ENCODE data around the gene MALAT1. TPM values are rescaled to one million over a fixed set of nuclear protein-coding genes. Genes with fewer than 3 reads are reported as not detected.

MALAT1 gene
- total and polyA plus RNA-seq, 2 of the 13 experiments (the other 11 are each of a cell fraction or from before 2014, with no cell fraction given) = 143 to 1,237 TPM

DNA sequence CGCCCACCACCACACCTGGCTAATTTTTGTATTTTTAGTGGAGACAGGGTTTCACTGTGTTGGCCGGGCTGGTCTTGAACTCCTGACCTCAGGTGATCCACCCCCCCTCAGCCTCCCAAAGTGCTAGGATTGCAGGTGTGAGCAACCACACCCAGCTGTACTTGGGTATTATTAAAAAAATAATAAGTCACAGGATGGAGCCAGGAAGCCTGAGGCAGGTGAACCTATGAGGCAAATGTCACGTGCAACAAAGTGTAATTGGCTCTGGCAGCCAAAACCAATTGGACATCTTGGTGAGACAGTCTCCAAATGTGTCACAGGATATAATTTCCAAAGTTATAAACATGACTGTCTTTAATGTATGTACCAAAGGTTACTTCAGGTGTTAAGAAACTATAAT, 24.0 kb upstream of the MALAT1 start:
- 89% methylated on average over 3 of the region's 3 CpGs for WGBS (ENCODE audit: low lambda C conversion rate)

More for the DNA sequence above, 24.0 kb upstream of the MALAT1 start:
- TF ChIP-seq ARNT2 (CRISPR knock-in tag; IDR thresholded peaks at IDR 0.05; ENCODE audit: low read depth) (no peak), NFIB (CRISPR knock-in tag; IDR thresholded peaks at IDR 0.05; ENCODE audit: borderline replicate concordance) (no peak), GTF2F1 (IDR thresholded peaks at IDR 0.05; ENCODE audit: low read length) (no peak), RBAK (CRISPR knock-in tag; IDR thresholded peaks at IDR 0.05) (no peak), ZBTB7B (CRISPR knock-in tag; IDR thresholded peaks at IDR 0.05) (no peak), ATF1 (CRISPR knock-in tag; IDR thresholded peaks at IDR 0.05) (no peak), ZNF749 (CRISPR knock-in tag; IDR thresholded peaks at IDR 0.05; ENCODE audit: borderline replicate concordance) (no peak), ZNF605 (CRISPR knock-in tag; IDR thresholded peaks at IDR 0.05) (no peak), GATAD2A (CRISPR knock-in tag; IDR thresholded peaks at IDR 0.05) (no peak), ZNF879 (CRISPR knock-in tag; IDR thresholded peaks at IDR 0.05) (no peak), IRX3 (CRISPR knock-in tag; IDR thresholded peaks at IDR 0.05; ENCODE audit: borderline replicate concordance, low read depth) (no peak), MBD4 (IDR thresholded peaks at IDR 0.05; ENCODE audit: borderline replicate concordance, low read length) (no peak)
- TF ChIP-seq, protein P1, sequence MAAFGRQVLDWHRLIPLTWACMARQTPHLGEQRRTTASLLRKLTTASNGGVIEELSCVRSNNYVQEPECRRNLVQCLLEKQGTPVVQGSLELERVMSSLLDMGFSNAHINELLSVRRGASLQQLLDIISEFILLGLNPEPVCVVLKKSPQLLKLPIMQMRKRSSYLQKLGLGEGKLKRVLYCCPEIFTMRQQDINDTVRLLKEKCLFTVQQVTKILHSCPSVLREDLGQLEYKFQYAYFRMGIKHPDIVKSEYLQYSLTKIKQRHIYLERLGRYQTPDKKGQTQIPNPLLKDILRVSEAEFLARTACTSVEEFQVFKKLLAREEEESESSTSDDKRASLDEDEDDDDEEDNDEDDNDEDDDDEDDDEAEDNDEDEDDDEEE (CRISPR knock-in tag; IDR thresholded peaks at IDR 0.05) = no peak
- TF ChIP-seq, protein P2, sequence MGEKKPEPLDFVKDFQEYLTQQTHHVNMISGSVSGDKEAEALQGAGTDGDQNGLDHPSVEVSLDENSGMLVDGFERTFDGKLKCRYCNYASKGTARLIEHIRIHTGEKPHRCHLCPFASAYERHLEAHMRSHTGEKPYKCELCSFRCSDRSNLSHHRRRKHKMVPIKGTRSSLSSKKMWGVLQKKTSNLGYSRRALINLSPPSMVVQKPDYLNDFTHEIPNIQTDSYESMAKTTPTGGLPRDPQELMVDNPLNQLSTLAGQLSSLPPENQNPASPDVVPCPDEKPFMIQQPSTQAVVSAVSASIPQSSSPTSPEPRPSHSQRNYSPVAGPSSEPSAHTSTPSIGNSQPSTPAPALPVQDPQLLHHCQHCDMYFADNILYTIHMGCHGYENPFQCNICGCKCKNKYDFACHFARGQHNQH (CRISPR knock-in tag; IDR thresholded peaks at IDR 0.05) = no peak
- TF ChIP-seq, protein P3, sequence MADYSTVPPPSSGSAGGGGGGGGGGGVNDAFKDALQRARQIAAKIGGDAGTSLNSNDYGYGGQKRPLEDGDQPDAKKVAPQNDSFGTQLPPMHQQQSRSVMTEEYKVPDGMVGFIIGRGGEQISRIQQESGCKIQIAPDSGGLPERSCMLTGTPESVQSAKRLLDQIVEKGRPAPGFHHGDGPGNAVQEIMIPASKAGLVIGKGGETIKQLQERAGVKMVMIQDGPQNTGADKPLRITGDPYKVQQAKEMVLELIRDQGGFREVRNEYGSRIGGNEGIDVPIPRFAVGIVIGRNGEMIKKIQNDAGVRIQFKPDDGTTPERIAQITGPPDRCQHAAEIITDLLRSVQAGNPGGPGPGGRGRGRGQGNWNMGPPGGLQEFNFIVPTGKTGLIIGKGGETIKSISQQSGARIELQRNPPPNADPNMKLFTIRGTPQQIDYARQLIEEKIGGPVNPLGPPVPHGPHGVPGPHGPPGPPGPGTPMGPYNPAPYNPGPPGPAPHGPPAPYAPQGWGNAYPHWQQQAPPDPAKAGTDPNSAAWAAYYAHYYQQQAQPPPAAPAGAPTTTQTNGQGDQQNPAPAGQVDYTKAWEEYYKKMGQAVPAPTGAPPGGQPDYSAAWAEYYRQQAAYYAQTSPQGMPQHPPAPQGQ (CRISPR knock-in tag; IDR thresholded peaks at IDR 0.05; ENCODE audit: borderline replicate concordance) = no peak
- Histone ChIP-seq H3K4me3 (replicated peaks in 1 of 3; ENCODE audit: insufficient read depth in 1 of 3, low read depth in 2 of 3, low read length in 3 of 3) (no peak overlapping the region), H3K36me3 (replicated peaks in 1 of 2; ENCODE audit: control insufficient read depth in 1 of 2, insufficient read depth in 2 of 2, low read length in 2 of 2) (no peaks in the 10 kb centered on the region), H3K79me2 (ENCODE audit: insufficient read depth, low read length) (peaks cover 15% of the 10 kb centered on the region), H4K20me1 (ENCODE audit: insufficient read depth, low read length) (no peaks in the 10 kb centered on the region), H3K27ac (ENCODE audit: extremely low read length, insufficient read depth, low read length) (no peak overlapping the region), H2AFZ (ENCODE audit: low read length) (no peak overlapping the region), H3K9me3 (ENCODE audit: low read length) (no peaks in the 10 kb centered on the region), H3K9ac (ENCODE audit: insufficient read depth, low read depth, low read length) (no peak overlapping the region), H3K4me1 (ENCODE audit: insufficient read depth, low read length) (peaks cover 64% of the 10 kb centered on the region), H3K4me2 (ENCODE audit: low read depth, low read length) (no peak overlapping the region), H3K27me3 (ENCODE audit: control insufficient read depth in 1 of 2, insufficient read depth in 2 of 2, low read length in 2 of 2) (no peaks in the 10 kb centered on the region; a peak in 1 of 5 replicates)
- no peak for FAIRE-seq
- ChIA-PET CTCF (ENCODE audit: low intra/inter-chr PET ratio, low total read pairs) (no interaction called here), POLR2A (interaction anchor here (17.5 kb wide), 1 partner anchor 23 kb away, joined by 1590 read pairs; the partner anchor contains the start of gene MALAT1)
- BruUV-seq (replicated peaks) = no TSS peak
- ATAC-seq = no peak
- DNase-seq (ENCODE audit: low spot score) = no peak
- intact Hi-C loops (cut with micrococcal nuclease; ENCODE audit: unreplicated experiment) = no loop called here
- in situ Hi-C loops (cut with HindIII; ENCODE audit: extremely low pct_ligation_motif_present, low pct_unique_long_range_greater_than_20kb) = loop anchor here (5.0 kb wide), 1 partner anchor 32 kb away; no protein-coding TSS in a partner anchor

Measured in HepG2 (cell line).